ENCODE measurements around the gene SH2D6.
"Not testable (repeated sequence)": the region's sequence is repeated elsewhere in the genome, so short reads cannot be mapped to it uniquely, and the experiment has no call there.

SH2D6 gene

GRCh38 chr2:85398426-85399182, 19.9 kb upstream of the SH2D6 start:
- DNase-seq, result no peak

- DNase-seq, result no peak
Measured at GRCh38 chr2:85399183-85399455, 19.4 kb upstream of the SH2D6 start.

GRCh38 chr2:85400023-85400422, 18.5 kb upstream of the SH2D6 start:
- peak; percentile 37 for DNase-seq

- DNase-seq, result peak; percentile 58
Measured at GRCh38 chr2:85400541-85401463, 17.7 kb upstream of the SH2D6 start.

GRCh38 chr2:85401464-85401805, 17.1 kb upstream of the SH2D6 start:
- DNase-seq, result no peak

GRCh38 chr2:85401844-85402243, 16.7 kb upstream of the SH2D6 start:
- DNase-seq, result no peak

- DNase-seq, result no peak
Measured at GRCh38 chr2:85405201-85406059, 13.1 kb upstream of the SH2D6 start.

GRCh38 chr2:85409845-85410583, 8.5 kb upstream of the SH2D6 start, which contains the start of gene CAPG:
Gene CAPG (minus strand): TSS chr2:85410366. CDS start chr2:85402145, 8,221 bp downstream.
- DNase-seq, result no peak

- DNase-seq, result no peak
Measured at GRCh38 chr2:85410584-85411404, 7.7 kb upstream of the SH2D6 start.

- DNase-seq, result no peak
Measured at GRCh38 chr2:85411405-85411748, 7.1 kb upstream of the SH2D6 start.

- no peak for DNase-seq
Measured at GRCh38 chr2:85413592-85414420, 4.7 kb upstream of the SH2D6 start.

GRCh38 chr2:85414421-85414759, 4.1 kb upstream of the SH2D6 start:
- DNase-seq, result not testable (repeated sequence)

- no peak for DNase-seq
Measured at GRCh38 chr2:85414761-85415553, 3.6 kb upstream of the SH2D6 start.

- no peak for DNase-seq
Measured at GRCh38 chr2:85415980-85416650, 2.4 kb upstream of the SH2D6 start.

GRCh38 chr2:85419009-85419675, 628 bp downstream of the SH2D6 start:
- no peak for DNase-seq

GRCh38 chr2:85420536-85421259, 2.2 kb downstream of the SH2D6 start:
- peak; percentile 62 for DNase-seq

- peak; percentile 83 for DNase-seq
Measured at GRCh38 chr2:85421260-85422071, 3.0 kb downstream of the SH2D6 start.
